NCI-H1694 (cell line): ENCODE data around the gene SPACA6.
"Not testable (repeated sequence)": the region's sequence is repeated elsewhere in the genome, so short reads cannot be mapped to it uniquely, and the experiment has no call there.

ENCODE experiments used
- DNase-seq: peaks from one replicate; lab custom pipeline; 2025; lab: John Stamatoyannopoulos, UW

Gene SPACA6

DNA sequence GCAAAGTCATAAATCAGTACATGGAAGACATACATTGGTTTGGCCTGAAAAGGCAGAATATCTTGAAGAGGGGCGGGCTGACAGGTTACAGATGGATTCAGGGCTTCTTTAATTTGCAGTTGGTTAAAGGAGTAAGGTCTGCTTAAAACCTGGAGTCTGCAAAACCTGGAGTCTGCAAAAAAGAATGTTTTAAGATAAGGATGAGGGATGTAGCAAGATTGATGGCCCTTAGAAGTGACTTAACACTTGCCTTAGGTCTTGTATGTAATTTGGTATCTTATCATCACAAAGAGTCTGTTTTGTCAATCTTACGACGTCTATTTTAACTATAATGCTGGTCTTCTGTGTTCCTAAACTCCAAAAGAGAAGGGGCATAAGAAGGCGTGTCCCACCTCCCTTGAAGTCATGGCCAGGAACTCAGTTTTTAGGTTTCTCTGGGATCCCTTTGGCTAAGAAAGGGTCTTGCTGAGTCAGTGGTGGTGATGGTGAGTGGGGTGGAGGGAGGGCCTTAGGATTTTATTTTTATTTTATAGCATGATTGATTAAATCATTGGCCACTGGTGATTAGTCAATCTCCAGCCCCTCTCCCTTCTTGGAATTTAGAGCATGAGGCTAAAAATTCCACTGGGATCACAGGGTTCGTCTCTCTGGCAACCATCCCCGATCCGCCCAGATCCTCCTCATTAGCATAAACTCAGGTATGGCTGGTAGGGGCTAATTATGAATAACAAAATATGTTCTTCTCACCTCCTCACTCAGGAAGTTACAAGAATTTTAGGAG, 40.8 kb downstream of the SPACA6 start:
- no peak for DNase-seq

DNA sequence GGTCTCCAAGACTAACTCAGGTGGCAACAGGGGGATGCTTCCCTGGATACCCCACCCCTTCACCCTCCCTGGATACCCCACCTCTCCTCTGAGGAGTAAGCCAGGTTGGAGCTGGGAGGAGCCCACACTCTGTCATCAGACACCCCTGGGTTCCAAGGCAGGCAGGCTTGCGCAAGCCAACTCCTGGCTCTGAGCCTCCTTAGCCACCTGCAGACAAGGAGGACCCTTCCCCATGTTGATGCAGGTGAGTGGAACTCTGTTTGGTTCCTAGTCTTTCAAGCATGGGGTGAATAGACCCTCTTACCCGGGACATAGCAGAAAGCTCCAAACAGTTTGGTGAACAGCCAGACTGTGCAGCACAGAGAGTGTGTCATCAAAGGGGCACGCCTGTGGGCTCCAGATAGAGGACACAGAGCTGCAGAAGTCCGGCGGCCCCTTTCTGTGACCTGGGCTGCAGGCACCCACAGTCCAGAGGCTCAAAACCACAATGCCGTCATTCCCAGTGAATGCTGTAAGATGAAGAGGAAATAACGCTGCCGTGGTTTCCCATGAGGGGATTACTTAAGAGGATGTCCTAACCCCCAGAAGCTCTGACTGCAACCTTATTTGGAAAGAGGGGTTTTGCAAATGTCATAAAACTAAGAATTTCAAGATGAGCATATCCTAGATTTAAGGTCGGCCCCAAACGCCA, 42.8 kb downstream of the SPACA6 start:
- DNase-seq, result no peak

DNA sequence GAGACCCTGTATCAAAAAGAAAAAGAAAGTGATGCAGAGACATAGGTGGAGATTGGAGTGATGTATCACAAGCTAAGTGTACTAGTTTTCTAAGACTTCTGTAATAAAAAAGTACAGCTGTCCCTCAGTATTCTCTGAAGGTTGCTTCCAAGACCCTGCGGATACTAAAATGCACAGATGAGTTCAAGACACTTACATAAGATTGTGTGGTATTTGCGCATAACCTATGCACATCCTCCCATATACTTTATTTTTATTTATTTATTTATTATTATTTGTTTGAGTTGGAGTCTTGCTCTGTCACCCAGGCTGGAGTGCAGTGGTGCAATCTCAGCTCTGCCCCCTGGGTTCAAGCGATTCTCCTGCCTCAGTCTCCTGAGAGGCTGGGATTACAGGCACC, 44.3 kb downstream of the SPACA6 start:
- no peak for DNase-seq

DNA sequence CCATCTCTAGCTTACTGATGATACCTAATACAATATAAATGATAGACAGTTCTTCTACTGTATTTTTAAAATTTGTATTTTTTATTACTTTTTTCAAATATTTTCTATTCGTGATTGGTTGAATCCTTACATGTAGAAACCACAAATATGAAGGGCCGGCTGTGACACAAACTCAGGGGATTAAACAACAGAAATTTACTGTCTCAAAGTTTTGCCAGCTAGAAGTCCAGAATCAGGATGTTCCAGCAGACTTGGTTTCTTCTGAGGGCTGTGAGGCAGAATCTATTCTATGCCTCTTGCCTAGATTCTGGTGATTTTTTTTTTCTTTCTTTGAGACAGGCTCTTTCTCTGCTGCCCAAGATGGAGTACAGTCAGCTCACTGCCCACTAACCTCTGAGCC, 44.8 kb downstream of the SPACA6 start:
- DNase-seq, result no peak

DNA sequence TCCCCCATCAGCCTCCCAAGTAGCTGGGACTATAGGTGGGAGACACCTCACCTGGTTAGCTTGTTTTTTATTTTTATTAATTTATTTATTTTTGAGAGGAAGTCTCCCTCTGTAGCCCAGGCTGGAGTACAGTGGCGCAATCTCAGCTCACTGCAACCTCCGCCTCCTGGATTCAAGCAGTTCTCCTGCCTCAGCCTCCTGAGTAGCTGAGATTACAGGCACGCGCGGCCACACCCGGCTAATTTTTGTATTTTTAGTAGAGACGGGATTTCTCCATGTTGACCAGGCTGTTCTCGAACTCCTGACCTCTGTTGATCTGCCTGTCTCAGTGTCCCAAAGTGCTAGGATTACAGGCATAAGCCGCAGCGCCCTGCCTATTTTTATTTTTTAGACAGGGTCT, 45.4 kb downstream of the SPACA6 start:
- not testable (repeated sequence) for DNase-seq

DNA sequence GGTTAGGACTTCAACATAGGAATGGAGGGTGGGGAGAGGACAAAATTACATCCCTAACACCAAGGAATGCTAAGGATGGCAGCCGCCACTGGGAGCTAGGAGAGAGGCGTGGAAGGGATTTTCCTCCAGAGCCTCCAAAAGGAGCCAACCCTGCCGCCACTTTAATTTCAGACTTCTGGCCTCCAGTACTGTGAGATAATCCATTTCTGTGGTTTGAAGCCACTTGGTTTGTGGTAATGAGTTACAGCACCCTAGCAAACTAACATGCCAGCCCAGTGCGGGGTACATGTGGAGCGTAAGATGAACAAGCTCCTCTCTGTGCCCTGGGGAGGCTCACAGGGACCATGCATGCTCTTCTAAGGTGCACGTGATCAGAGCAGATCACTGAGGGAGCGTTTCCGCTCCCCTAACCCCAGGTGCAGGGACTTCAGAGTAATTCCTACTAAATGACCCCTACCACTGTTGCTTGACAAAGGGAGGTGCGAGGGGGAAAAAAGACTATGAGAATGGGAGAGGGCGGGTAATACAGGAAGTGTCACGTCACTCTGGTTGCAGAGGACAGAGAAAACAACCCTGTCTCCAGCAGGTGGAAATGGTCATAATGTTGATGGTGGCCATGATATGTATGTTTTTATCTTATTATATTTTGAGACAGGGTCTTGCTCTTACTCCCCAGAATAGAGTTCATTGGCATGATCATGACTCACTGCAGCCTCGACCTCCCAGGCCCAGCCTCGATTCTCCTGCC, 46.5 kb downstream of the SPACA6 start:
- DNase-seq, result no peak

DNA sequence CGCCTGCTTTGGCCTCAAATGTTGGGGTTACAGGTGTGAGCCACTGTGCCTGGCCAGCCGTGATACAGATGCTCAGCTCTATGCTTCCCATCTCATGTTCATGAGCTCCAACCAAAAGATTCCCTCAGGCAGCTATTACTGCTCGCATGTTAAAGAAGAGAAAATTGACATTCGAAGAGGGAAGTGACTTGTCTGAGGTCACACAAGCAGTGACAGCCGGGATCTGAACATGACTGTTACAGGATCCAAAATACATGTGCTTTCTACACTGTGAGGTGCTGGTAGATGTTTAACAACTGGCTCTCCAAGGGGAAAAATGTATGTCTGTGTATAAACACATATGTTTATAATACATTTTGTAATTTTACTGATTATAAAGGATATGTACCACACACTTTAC, 47.2 kb downstream of the SPACA6 start:
- no peak for DNase-seq

DNA sequence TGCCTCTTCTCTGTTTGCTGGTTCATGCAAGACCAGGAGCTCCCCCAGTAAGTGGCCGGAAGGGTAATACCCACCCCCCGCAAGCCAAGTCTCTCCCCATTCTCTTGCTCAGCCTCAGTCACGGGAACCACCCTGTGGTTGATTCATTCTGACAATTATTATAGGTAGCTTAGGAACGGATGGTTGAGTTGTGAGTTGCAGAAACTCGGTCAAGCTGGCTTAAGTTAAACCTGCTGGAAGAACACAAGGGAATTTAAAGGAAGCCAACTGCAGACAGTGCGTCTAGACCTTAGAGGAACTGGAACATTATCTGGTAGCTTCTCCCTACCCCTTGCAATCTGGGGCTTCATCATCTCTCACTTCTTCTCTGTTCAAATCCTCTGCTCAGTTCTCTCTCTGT, 49.7 kb downstream of the SPACA6 start:
- DNase-seq, result no peak

DNA sequence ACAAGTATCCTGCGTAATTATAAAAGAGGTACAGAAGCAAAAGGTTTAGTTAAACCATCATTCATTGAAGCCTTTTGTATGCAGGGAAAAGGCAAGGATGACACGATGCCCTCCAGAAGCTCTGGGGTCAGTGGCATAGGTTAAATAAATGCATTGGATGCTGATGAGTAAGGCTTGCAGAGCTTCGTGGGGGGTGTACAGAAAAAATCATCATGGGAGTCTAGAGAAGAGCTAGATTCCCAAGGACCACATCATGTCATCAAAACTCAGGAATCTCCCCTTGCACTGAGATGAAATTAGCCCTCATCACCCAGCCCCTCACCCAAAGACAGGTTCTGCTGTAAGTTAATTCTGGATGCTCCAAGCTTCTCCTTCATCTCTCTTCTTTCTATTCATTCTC, 50.3 kb downstream of the SPACA6 start:
- no peak for DNase-seq

DNA sequence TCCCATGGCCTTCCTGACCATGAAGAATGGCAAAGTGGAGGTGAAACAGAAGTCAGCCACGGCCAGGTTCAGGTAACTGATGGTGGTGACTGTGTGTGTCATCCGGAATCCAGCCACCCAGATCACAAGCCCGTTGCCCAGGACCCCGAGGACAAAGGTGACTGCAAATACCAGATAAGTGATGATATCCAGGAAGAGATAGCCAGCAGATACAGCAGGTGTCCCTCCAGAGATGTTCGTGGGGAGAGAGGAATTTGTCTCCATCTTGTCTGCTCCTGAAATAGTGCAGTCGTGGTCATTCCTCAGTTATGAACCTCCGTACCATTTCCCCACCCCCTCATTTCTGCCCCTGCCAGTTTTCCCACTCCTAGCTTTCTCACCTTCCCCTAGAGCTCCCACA, 53.6 kb downstream of the SPACA6 start:
- DNase-seq, result no peak

DNA sequence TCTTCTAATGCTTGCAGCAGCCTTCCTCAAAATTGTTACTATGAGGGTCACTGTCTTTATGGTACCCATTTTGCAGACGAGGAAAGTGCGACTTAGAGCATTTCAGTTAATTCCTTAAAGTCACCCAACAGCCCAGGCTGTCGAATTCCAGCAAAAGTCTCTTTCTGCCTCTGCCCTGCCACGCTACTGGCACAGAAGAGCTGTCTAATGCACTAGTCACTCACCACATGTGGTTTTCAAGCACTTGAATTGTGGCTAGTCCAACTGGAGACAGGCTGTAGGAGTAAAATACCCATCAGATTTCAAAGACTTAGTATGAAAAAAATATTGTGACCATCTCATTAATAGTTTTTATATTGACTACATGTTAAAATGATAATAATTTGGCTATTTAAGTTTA, 56.8 kb downstream of the SPACA6 start:
- DNase-seq, result no peak

DNA sequence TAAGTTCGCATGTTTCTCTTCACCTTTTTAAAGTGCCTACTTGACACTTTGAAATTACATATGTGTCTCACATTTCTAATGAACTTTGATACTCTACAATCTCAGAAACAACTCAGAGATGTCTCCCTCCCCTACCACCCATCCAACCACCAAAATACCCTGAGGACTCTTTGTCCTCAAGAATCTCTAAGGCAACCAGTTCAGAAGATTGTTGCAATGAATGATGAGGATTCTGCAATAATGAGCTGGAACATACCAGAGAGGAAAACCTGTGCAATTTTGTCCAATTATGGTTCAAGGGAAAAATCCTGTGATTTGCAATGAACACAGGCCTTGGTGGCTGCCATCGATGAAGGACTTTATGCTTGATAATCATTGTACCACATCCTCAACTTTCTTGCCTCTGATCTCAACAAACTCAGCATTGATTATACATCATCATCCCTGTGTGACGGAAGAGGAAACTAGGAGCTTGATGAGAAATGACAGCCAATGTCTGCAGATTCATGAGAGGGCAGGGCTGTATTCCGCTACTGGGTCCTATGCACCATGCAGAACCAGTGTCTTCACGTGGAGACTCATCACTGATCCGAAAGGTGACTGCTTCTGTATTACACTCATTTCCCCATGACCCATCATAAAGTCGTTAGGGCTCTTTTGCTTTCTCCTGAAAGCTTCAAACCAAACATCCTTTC, 57.4 kb downstream of the SPACA6 start:
- DNase-seq, result no peak

DNA sequence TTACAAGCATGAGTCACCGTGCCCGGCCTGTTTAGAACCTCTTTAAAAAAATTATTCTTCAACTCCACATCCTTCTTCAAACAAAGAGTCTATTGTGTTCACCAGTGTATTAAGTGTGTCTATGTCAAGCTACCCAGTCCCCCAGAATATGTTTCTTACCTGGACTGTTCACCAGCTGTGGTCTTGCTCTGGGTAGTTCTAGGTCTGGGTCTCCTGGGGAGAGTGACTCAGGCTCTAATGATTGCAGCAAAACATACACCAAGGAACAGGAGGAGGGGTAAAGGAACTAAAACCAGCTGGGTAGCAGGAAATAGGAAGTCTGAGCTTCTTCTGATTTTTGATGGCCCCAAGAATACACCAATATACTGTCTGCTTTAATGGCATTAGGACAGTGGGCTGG, 58.5 kb downstream of the SPACA6 start, which contains the start of gene FPR1:
Gene FPR1, minus strand, starts transcription at position 224 of the 400 bp plus-strand sequence. CDS start 4,884 bp downstream, outside the sequence.
- no peak for DNase-seq

DNA sequence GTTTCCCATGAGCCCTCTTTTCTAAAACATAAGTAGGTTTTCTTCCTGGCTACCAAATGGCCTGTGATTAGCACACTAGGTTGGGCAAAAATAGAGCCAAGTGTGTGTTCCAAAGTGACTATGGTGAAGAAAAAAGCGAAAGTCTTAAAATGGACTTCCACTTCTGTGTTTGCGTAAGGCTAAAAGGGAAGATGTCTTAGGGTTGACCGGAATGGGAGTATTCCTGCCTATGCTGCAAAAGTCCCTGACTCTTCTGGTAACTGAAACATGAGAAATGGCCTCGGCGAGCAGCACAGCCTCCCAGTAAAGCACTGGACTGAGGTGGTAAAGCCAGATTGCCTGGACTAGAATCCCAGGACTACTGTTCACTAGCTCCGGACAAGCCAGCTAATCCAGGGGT, 61.0 kb downstream of the SPACA6 start:
- no peak for DNase-seq

DNA sequence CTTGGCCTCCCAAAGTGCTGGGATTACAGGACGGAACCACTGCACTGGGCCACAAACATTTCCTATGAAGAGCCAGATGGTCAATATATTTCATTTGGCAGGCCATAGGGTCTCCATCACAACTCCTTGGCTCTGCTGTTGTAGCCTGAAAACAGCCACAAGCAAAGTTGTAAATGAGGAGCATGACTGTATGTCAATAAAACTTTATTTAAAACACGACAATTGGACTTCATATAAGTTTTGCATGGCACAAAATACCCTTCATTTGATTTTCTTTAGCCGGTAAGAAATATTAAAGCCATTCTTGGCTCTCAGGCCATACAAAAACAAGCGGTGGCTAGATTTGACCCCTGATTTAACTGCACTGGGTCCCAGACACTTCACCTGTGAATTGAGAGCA, 61.6 kb downstream of the SPACA6 start:
- DNase-seq, result no peak
